HG02763 (cell line): Measurements from ENCODE around the gene PDP2.
"Not testable (repeated sequence)": the region's sequence is repeated elsewhere in the genome, so short reads cannot be mapped to it uniquely, and the experiment has no call there.

ENCODE experiments used
- ATAC-seq: cut with Tn5 transposase; IDR thresholded peaks from one replicate; pipeline ENCODE4 v1.9.1; 2021; ENCODE audit warnings: mild to moderate bottlenecking, moderate library complexity; ENCODE audit not compliant: unreplicated experiment

Gene PDP2

GRCh38 chr16:66851166-66851964 is 28.9 kb upstream of the PDP2 start:
- ATAC-seq, result no peak

- ATAC-seq, result no peak
Measured at GRCh38 chr16:66853261-66854139, 26.8 kb upstream of the PDP2 start.

GRCh38 chr16:66856184-66856730 is 24.1 kb upstream of the PDP2 start:
- no peak for ATAC-seq

GRCh38 chr16:66856801-66857200 is 23.5 kb upstream of the PDP2 start:
- no peak for ATAC-seq

- ATAC-seq, result no peak
Measured at GRCh38 chr16:66857437-66857836, 22.9 kb upstream of the PDP2 start.

- no peak for ATAC-seq
Measured at GRCh38 chr16:66858740-66859396, 21.4 kb upstream of the PDP2 start.

GRCh38 chr16:66859397-66860068 is 20.8 kb upstream of the PDP2 start:
- ATAC-seq, result no peak

- ATAC-seq, result no peak
Measured at GRCh38 chr16:66862023-66862520, 18.2 kb upstream of the PDP2 start.

GRCh38 chr16:66863707-66864106 is 16.6 kb upstream of the PDP2 start:
- ATAC-seq, result no peak

- ATAC-seq, result no peak
Measured at GRCh38 chr16:66869424-66869823, 10.9 kb upstream of the PDP2 start.

GRCh38 chr16:66871363-66871762 is 9.0 kb upstream of the PDP2 start:
- not testable (repeated sequence) for ATAC-seq

GRCh38 chr16:66871840-66872239 is 8.5 kb upstream of the PDP2 start:
- ATAC-seq, result no peak

- no peak for ATAC-seq
Measured at GRCh38 chr16:66872559-66872942, 7.8 kb upstream of the PDP2 start.

GRCh38 chr16:66872943-66873684 is 7.2 kb upstream of the PDP2 start:
- ATAC-seq, result peak; percentile 88

GRCh38 chr16:66873685-66874055 is 6.6 kb upstream of the PDP2 start:
- ATAC-seq, result no peak

GRCh38 chr16:66874079-66874775 is 6.1 kb upstream of the PDP2 start:
- ATAC-seq, result no peak

GRCh38 chr16:66878067-66878466 is 2.2 kb upstream of the PDP2 start:
- no peak for ATAC-seq

- ATAC-seq, result no peak
Measured at GRCh38 chr16:66881014-66881417, 701 bp downstream of the PDP2 start.

- ATAC-seq, result no peak
Measured at GRCh38 chr16:66881560-66881959, 1.2 kb downstream of the PDP2 start.
